Fibroblast of lung (primary cell): ENCODE results near the gene WNK3.

ENCODE experiments used
- CTCF ChIP-seq, 2 donors: IDR thresholded peaks in 1 of 2; conservative IDR thresholded peaks in 1 of 2; 1 replicate in 1 of 2; 2 replicates in 1 of 2; pipeline ENCODE4 v1.5.1; 2011 to 2012; ENCODE audit warnings: low read length in 2 of 2, control low read depth in 1 of 2, inconsistent platforms in 1 of 2, low read depth in 1 of 2, mild to moderate bottlenecking in 1 of 2
- EZH2 ChIP-seq: IDR thresholded peaks from 2 replicates; pipeline ENCODE4 v1.5.1; 2012; ENCODE audit warnings: low read length, control low read depth, mild to moderate bottlenecking; ENCODE audit errors: missing control alignments

GRCh38 chrX:54248309-54248708 lies 109.5 kb downstream of the WNK3 start:
- peak; percentile 18 to 20 for TF ChIP-seq CTCF (conservative IDR thresholded peaks at IDR 0.05 in 1 of 2, IDR thresholded peaks at IDR 0.05 in 1 of 2; ENCODE audit: low read depth in 1 of 2, low read length in 2 of 2)
- no peak for TF ChIP-seq EZH2
